ENCODE data around the gene PRUNE2.
"Not testable (repeated sequence)": the region's sequence is repeated elsewhere in the genome, so short reads cannot be mapped to it uniquely, and the experiment has no call there.

Gene PRUNE2

DNA sequence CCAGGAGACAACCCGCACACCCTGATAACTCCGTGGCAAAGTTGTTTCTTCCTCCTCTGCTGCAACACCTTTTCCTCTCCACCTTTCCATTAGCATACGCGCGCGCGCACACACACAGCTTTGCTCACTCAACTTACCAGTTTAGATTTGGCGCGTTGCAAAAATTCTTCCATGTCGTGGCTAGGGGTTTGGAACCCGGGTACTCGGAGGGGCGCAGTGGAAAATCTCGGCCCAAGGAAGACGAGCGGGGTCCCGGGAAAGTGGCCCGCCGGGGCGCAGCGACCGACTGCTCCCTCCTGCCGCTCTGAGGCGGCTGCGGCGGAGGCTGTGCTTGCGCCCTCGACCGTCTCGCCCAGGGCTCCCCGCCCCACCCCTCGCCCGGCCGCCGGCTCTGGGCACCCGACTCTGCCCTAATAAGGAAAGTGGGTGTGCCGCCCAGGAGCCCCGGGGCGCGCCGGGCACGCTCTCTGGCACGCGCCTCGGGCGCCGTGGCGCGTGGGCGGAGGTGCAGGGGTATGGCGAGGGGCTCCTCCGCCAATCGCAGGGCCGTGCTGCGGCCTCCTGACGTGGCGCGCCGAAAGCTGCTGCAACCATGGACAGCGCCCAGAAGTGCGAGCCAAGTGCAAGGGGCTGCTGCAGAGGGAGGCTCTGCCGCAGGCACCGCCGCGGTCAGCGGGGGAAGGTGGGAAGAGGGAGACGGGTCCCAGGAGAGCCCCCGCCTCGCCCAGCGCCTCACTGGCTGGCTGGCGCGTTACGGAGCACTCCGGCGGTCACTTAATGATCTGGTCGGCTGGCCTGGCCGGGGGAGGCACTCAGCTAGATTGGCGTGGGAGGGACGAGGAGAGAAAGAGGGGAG lies at the start of gene PRUNE2:
Gene PRUNE2, minus strand, starts transcription at position 324 of the 856 bp plus-strand sequence. Its CDS starts 151 bp downstream, at position 173.
- peak; percentile 7 to 8 for DNase-seq

DNA sequence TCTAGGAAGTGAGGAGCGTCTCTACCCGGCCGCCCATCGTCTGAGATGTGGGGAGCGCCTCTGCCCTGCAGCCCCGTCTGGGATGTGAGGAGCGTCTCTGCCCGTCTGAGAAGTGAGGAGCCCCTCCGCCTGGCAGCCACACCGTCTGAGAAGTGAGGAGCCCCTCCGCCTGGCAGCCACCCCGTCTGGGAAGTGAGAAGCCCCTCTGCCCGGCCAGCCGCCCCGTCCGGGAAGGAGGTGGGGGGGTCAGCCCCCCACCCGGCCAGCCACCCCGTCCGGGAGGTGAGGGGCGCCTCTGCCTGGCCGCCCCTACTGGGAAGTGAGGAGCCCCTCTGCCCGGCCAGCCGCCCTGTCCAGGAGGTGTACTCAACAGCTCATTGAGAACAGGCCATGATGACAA lies 49.5 kb upstream of the PRUNE2 start:
- DNase-seq, result not testable (repeated sequence)

GRCh38 chr9:76949865-76950264 lies 44.0 kb upstream of the PRUNE2 start:
- no peak for DNase-seq

DNA sequence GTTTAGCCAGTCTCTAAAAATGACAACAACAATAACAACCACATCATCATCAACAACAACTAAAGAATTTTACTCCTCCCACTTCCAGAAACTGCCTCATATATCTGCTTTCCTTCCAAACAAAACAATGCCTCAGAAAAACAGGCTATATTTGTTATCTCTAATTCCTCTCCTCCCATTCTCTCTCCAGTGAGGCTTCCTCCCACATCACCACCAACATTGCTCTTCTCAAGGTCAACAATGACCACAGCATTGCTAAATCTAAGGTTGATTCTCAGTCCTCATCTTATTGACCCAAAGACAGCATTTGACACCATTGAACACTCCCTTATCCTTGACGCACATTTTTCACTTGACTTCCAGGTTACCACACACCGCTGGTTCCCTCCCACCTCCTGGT lies 38.1 kb upstream of the PRUNE2 start:
- DNase-seq, result no peak

DNA sequence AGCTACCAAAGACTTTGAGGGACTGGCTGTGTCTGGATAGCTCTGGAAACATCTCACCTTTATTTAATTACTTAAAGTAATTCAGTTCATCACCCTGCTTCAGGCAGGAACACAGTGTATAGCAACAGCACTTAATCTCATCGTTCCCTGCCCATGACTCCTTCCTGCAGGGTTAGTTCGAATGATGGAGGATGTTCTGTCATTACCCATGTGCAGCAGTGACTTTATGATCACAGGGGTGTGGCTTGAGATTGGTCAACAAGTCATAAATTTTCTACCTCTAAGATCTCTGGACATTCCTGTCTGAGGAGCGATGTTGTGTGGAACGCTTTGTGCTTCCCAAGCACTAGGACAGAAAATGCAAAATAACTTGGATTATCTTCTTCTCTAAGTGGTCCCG lies 37.1 kb upstream of the PRUNE2 start:
- no peak for DNase-seq

GRCh38 chr9:76932757-76933156 lies 26.8 kb upstream of the PRUNE2 start:
- no peak for DNase-seq

GRCh38 chr9:76932265-76932664 lies 26.4 kb upstream of the PRUNE2 start:
- DNase-seq, result no peak

DNA sequence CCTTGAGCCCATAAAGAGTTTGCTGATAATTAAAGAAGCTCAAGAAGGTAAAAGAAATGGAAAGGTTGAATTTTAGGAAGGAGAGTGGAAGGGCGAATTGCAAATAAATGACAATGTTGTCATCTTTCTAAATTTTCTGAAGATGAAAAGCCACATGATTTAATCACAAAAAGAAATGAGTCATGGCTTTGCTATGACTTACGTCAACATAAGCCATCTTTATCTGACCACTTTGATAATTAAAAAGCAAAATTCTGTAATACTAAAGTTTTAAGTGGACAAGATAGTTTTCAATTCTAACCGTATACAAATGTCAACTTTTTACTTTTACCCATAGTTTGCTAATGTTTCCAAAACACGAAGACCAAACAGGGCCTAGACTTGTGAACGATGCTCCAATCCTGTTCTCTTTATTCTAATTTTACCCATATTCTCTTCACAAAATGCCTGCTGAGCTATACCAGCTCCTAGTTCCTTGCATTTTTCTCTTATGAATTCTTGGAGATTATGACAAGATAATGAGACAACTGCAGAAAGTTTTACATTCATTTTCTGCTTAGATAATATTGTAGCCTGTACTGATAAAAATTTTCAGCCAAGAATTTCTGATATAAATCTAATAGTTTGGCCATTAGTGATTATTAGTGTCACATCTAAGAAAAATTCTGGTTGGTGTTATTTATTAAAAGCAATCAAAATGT lies 21.8 kb upstream of the PRUNE2 start:
- no peak for DNase-seq

- no peak for DNase-seq
Observed at GRCh38 chr9:76926846-76927245, 20.9 kb upstream of the PRUNE2 start.

DNA sequence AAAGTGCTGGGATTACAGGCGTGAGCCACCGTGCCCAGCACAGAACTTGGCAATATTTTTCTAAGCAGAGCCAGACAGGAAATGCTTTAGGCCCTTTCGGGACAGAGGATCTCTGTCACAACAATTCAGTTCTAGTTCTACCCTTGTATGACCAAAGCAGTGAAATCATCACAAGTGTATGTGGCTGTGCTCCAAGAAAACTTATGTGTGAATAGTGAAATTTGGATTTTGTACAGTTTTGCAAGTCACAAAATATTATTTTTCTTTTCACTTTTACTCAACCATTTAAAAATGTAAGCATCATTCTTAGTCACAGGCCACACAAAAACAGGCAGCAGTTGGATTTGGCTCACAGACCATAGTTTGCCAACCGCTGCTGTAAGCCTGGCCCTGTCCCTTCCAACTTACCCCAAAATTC lies 20.4 kb upstream of the PRUNE2 start:
- no peak for DNase-seq

- no peak for DNase-seq
Observed at GRCh38 chr9:76921165-76921564, 15.3 kb upstream of the PRUNE2 start.

GRCh38 chr9:76917299-76917698 lies 11.4 kb upstream of the PRUNE2 start:
- no peak for DNase-seq

- no peak for DNase-seq
Observed at GRCh38 chr9:76916231-76916630, 10.3 kb upstream of the PRUNE2 start.

DNA sequence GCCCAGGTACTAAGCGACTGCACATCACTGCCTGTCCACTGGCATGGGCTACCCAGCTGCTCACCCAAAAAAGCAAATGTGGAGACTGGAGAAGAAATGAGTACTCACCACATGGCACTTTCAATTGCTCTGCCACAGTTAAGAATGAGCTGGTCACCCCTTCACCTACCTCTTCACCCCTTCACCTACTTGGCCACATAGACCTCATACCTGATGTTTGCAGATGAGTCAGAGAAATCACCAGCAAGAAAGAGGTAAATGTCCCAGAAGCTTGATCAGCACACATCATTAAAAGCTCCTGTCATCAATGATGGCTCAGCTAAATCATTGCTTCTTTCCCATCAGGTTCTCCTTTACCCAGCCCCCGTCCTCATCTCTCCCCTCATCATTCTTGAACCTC lies 7.6 kb upstream of the PRUNE2 start:
- no peak for DNase-seq

DNA sequence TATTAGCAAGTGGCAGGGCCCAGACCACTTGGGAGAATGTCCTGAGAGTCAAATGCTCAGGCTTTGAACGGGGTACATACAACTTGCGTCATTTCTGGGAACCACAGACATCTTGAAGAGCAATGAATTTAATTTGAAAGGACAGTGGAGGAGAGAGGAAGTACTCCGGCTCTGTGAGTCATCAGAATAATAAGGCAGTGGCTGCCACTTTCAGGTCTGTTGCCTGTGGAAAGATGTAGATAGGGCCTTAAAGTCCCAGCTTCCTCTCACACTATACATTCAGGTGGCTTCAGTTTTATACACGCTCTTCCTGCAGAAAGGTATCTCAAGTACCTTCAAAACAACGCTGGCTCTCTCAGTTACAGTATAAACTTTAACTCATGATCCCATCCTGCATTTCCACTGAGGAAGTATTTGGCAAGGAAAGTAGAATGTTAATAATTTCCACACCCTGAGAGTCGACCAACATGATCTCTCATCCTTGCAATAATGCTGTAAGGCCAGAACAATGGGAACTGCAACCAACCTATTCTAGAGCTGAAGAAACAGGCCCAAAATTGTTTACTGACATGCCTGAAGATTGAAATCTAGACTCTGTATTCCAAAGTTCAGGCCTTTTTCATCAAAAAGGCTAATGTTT lies 6.8 kb upstream of the PRUNE2 start:
- no peak for DNase-seq

DNA sequence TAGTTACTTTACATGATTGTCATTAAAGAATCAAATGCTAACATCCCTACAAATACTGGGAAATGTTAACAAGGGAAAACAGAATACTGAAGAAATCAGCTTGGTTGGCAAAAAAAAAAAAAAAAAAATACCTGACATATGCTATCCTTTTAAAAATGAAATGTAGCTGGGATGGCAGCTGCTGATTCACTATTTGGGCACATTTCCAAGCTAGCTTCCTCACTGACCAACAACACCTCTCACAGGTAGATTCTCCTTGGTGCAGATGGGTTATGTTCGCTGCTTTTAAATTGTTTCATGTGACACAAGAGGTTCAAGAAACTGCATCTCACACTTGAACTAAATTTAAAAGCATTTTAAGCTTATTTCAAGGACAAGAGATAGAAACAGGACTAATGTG lies 6.1 kb upstream of the PRUNE2 start:
- DNase-seq, result no peak

- DNase-seq, result no peak
Observed at GRCh38 chr9:76910861-76911260, 4.9 kb upstream of the PRUNE2 start.

- DNase-seq, result no peak
Observed at GRCh38 chr9:76906647-76906975, 697 bp upstream of the PRUNE2 start.

- DNase-seq, result no peak
Observed at GRCh38 chr9:76904661-76905457, 1.1 kb downstream of the PRUNE2 start.

DNA sequence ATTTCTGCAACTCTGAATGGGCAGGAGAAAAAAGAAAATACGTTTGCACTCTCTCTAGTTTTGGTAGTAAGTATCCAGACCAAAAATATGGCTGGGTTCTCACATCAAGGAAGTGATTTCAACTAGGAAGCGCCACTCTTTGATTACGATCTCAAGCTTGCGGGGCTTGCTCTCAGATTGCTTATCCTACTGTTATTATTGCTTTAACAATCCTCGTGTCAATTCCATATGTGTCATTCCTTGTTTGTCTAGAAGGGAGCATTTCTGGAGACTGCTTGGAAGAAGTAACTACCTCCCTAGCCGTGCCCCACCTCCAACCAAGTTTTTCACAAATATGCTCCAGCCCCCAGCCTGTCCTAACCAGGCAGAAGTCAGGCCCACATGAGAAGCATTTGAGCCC lies 3.5 kb downstream of the PRUNE2 start:
- no peak for DNase-seq

- DNase-seq, result no peak
Observed at GRCh38 chr9:76901801-76902200, 4.1 kb downstream of the PRUNE2 start.

GRCh38 chr9:76900884-76901440 lies 5.0 kb downstream of the PRUNE2 start:
- DNase-seq, result no peak

- no peak for DNase-seq
Observed at GRCh38 chr9:76898786-76899185, 7.1 kb downstream of the PRUNE2 start.
